GM12878 (cell line): ENCODE measurements around the gene ACTL7A. TPM values are rescaled to one million over a fixed set of nuclear protein-coding genes. Genes with fewer than 3 reads are reported as not detected.

Experiments
- ATAC-seq: fragments of 200-7000 bp; cut with Tn5 transposase; 3 replicates; pipeline ENCODE4 v1.9.1; 2020; ENCODE audit warnings: mild to moderate bottlenecking, moderate library complexity
- BruUV-seq: library from RNA; stranded (reverse); fragments of 400-500 nt; replicated peaks from 2 replicates; lab custom pipeline; 2021; lab: Mats Ljungman, UMichigan
- CTCF ChIA-PET: fragments of 300-600 bp; sonication (Branson Sonifier 250); formaldehyde crosslinking; extraction: SDS; loops from one replicate; lab custom pipeline; 2021; ENCODE audit warnings: inconsistent platforms; lab: Yijun Ruan, JAX
- POLR2A ChIA-PET: fragments of 350-600 bp; formaldehyde crosslinking; extraction: SDS; loops from one replicate; lab custom pipeline; 2021; ENCODE audit warnings: inconsistent platforms; lab: Charles Lee
- RAD21 ChIA-PET: fragments of 300-600 bp; sonication (Branson Sonifier 250); formaldehyde crosslinking; loops from one replicate; lab custom pipeline; 2023; ENCODE audit warnings: antibody characterized with exemption; ENCODE audit not compliant: unreplicated experiment; lab: Charles Lee
- SMC1A ChIA-PET: fragments of 300-600 bp; sonication (Branson Sonifier 250); formaldehyde crosslinking; loops from one replicate; lab custom pipeline; 2023; ENCODE audit not compliant: unreplicated experiment, uncharacterized antibody; lab: Charles Lee
- DNase-seq: peaks from one replicate; pipeline ENCODE4 v3.0.0-alpha.2; 2011; ENCODE audit warnings: low read depth, low spot score
- FAIRE-seq: peaks from 3 replicates; lab custom pipeline; 2011; peaks lifted over from hg19 to GRCh38; lab: Jason Lieb, UNC
- H2AFZ ChIP-seq: 2 replicates; pipeline ENCODE4 v1.6.0; 2011; ENCODE audit warnings: low read depth, low read length, control low read depth; ENCODE audit not compliant: control insufficient read depth
- H3K27ac ChIP-seq: 2 replicates; pipeline ENCODE4 v1.5.1; 2011; ENCODE audit warnings: control low read depth; ENCODE audit not compliant: control insufficient read depth, insufficient read depth
- H3K27me3 ChIP-seq, 2 experiments: replicated peaks in 1 of 2; 2 replicates each; pipeline versions ENCODE4 v1.6.0 to v1.6.1; 2011; ENCODE audit warnings: low read length in 1 of 2; ENCODE audit not compliant: control insufficient read depth in 2 of 2, insufficient read depth in 2 of 2
- H3K36me3 ChIP-seq, 2 experiments: 2 replicates each; pipeline ENCODE4 v1.5.1; 2011; ENCODE audit warnings: low read length in 1 of 2; ENCODE audit not compliant: control insufficient read depth in 2 of 2, insufficient read depth in 2 of 2
- H3K4me1 ChIP-seq: 2 replicates; pipeline ENCODE4 v1.6.1; 2011; ENCODE audit warnings: mild to moderate bottlenecking, low read length, moderate library complexity, mixed read lengths; ENCODE audit not compliant: control insufficient read depth, insufficient read depth
- H3K4me2 ChIP-seq: 2 replicates; pipeline ENCODE4 v1.6.0; 2011; ENCODE audit warnings: control low read depth; ENCODE audit not compliant: control insufficient read depth, insufficient read depth
- H3K4me3 ChIP-seq: fragments of 200-600 bp; sonication (generic); 2 replicates; pipeline ENCODE4 v1.5.1; 2016
- H3K79me2 ChIP-seq: 2 replicates; pipeline ENCODE4 v1.6.0; 2011; ENCODE audit warnings: low read length; ENCODE audit not compliant: control insufficient read depth, insufficient read depth
- H3K9ac ChIP-seq: 2 replicates; pipeline ENCODE4 v1.8.0; 2011; ENCODE audit warnings: low read length, control low read depth, mixed read lengths; ENCODE audit not compliant: control insufficient read depth, insufficient read depth
- H3K9me3 ChIP-seq: replicated peaks from 3 replicates; pipeline ENCODE4 v1.5.1; 2011; ENCODE audit warnings: mild to moderate bottlenecking, low read length; ENCODE audit not compliant: control insufficient read depth, insufficient read depth
- H4K20me1 ChIP-seq: 2 replicates; pipeline ENCODE4 v1.6.0; 2011; ENCODE audit not compliant: control insufficient read depth, insufficient read depth
- GATAD2B ChIP-seq: fragments of 450-650 bp; conservative IDR thresholded peaks from 2 replicates; pipeline ENCODE4 v1.6.1; 2017; ENCODE audit warnings: low read depth, mild to moderate bottlenecking, moderate library complexity
- HDAC6 ChIP-seq: fragments of 200-600 bp; sonication (generic); IDR thresholded peaks from one replicate; pipeline ENCODE4 v1.8.0; 2017; ENCODE audit warnings: antibody characterized with exemption; ENCODE audit not compliant: unreplicated experiment
- HDGF ChIP-seq: fragments of 450-650 bp; IDR thresholded peaks from 2 replicates; pipeline ENCODE4 v1.6.1; 2016; ENCODE audit warnings: antibody characterized with exemption
- MEF2A ChIP-seq: IDR thresholded peaks from 2 replicates; pipeline ENCODE4 v1.6.1; 2011; ENCODE audit warnings: low read depth, mild to moderate bottlenecking, low read length, moderate library complexity; ENCODE audit not compliant: insufficient read depth
- PAX8 ChIP-seq: fragments of 450-650 bp; IDR thresholded peaks from 2 replicates; pipeline ENCODE4 v1.6.1; 2017; ENCODE audit warnings: mild to moderate bottlenecking, moderate library complexity
- POU2F2 ChIP-seq: IDR thresholded peaks from 3 replicates; pipeline ENCODE4 v1.6.1; 2011; ENCODE audit warnings: low read depth, mild to moderate bottlenecking, low read length, borderline replicate concordance
- RCOR1 ChIP-seq: conservative IDR thresholded peaks from 2 replicates; pipeline ENCODE4 v1.6.1; 2012; ENCODE audit warnings: low read depth, low read length, improper control_type of control experiment
- RFX5 ChIP-seq: IDR thresholded peaks from 2 replicates; pipeline ENCODE4 v1.6.1; 2011; ENCODE audit warnings: low read depth, low read length, improper control_type of control experiment
- TAF1 ChIP-seq: IDR thresholded peaks from 2 replicates; pipeline ENCODE4 v1.6.1; 2011; ENCODE audit warnings: mild to moderate bottlenecking, low read depth, low read length, borderline replicate concordance
- TCF12 ChIP-seq: IDR thresholded peaks from 2 replicates; pipeline ENCODE4 v1.6.1; 2011; ENCODE audit warnings: low read depth, mild to moderate bottlenecking, low read length
- YY1 ChIP-seq: IDR thresholded peaks from 2 replicates; pipeline ENCODE4 v1.6.1; 2011; ENCODE audit warnings: low read depth, mild to moderate bottlenecking, low read length
- WGBS: methylation state at CpG from one replicate; pipeline ENCODE4 v1.1.6; 2016; ENCODE audit warnings: low lambda C conversion rate; ENCODE audit not compliant: insufficient replicate concordance, insufficient coverage; ENCODE audit errors: missing lambda C conversion rate; 5-methylcytosine and 5-hydroxymethylcytosine counted together
- in situ Hi-C: fragments of 300-500 bp; cut with MboI; formaldehyde crosslinking; loops from 9 replicates; pipeline ENCODE4 v1.14.3; 2018; ENCODE audit warnings: mixed read lengths
- intact Hi-C: fragments of 100-400 bp; cut with micrococcal nuclease; formaldehyde crosslinking; loops from one replicate; pipeline ENCODE4 v1.14.2; 2022; ENCODE audit not compliant: unreplicated experiment
- polyA plus RNA-seq, 11 experiments: library from polyadenylated mRNA; depleted of rRNA in 4 of 11; unstranded in 6 of 11; stranded (reverse) in 5 of 11; fragments of >200 nt; fragmentation: Nextera tagmentation in 4 of 11; fragmentation: Illumina TruSeq in 1 of 11; extraction: Ambion mirVana in 4 of 11; extraction: Trizol in 1 of 11; gene quantifications; 1 replicate in 1 of 11; 2 replicates in 10 of 11; pipeline versions ENCODE4 v1.2.1 to v1.2.3, GENCODE V29; 2011 to 2016; ENCODE audit warnings: inconsistent platforms in 2 of 11, missing spikeins in 2 of 11, low read depth in 1 of 11
- total RNA-seq, 4 experiments: library from RNA; depleted of rRNA in 3 of 4; stranded (reverse); fragments of >200 nt in 3 of 4; fragmentation: Illumina TruSeq in 1 of 4; extraction: Trizol in 1 of 4; gene quantifications; 2 replicates each; pipeline versions ENCODE4 v1.2.1 to v1.2.3, GENCODE V29; 2013 to 2021
- TF ChIP-seq, protein P1 (sequence below): fragments of 450-650 bp; formaldehyde crosslinking; IDR thresholded peaks from 2 replicates; pipeline ENCODE4 v1.4.0; 2022; ENCODE audit warnings: mild to moderate bottlenecking, moderate library complexity
- TF ChIP-seq, protein P2 (sequence below): IDR thresholded peaks from 2 replicates; pipeline ENCODE4 v1.6.1; 2012; ENCODE audit warnings: improper control_type of control experiment, low read depth, low read length; ENCODE audit not compliant: insufficient replicate concordance
- TF ChIP-seq, protein P3 (sequence below): fragments of 450-650 bp; IDR thresholded peaks from 2 replicates; pipeline ENCODE4 v1.6.1; 2016; ENCODE audit warnings: mild to moderate bottlenecking
- TF ChIP-seq, protein P4 (sequence below): IDR thresholded peaks from 2 replicates; pipeline ENCODE4 v1.6.1; 2011; ENCODE audit warnings: low read depth, low read length, improper control_type of control experiment, borderline replicate concordance

Gene ACTL7A
- total and polyA plus RNA-seq, 10 of the 15 experiments (the other 5 are each of a cell fraction or from before 2014, with no cell fraction given), result not detected

DNA sequence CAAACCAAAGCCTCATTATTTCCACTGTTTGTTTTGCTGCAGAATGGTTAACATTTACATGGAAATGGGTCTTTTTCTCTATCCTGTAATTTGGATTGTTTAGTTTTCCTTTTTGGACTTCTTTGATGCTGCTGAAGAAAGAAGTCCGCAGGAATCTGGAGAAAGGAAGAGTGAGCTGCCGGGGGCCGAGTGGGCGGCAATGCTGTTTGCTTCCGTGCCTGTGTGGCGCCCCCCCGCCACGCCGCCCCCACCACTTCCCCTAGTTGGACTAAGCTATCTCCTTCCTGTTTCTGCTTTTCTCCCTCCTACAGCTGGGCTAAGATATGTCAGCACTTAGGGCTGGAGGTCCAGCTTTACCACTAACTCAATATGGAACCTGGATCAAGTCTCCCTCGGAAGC lies 46.0 kb upstream of the ACTL7A start:
- Histone ChIP-seq H3K4me1 (no peaks in the 10 kb centered on the region; the same call in 1 of the 2 replicates), H3K27me3 (no peaks in the 10 kb centered on the region), H3K36me3 (no peaks in the 10 kb centered on the region), H3K9me3 (no peaks in the 10 kb centered on the region), H3K4me2 (no peak overlapping the region), H3K4me3 (no peak overlapping the region), H4K20me1 (no peaks in the 10 kb centered on the region), H3K79me2 (no peaks in the 10 kb centered on the region), H2AFZ (peak overlapping the region; percentile 26; the same call in 1 of the 2 replicates), H3K27ac (no peak overlapping the region), H3K9ac (no peak overlapping the region)
- DNase-seq (no peak), FAIRE-seq (no peak), ATAC-seq (0 out of 3 replicates have a peak, but pooled peaks have one; percentile 24)
- RAD21 ChIA-PET, result no interaction called here
- WGBS, result 6% methylated on average over 10 of the region's 10 CpGs
- CTCF ChIA-PET, result interaction anchor here (0.6 kb wide), 1 partner anchor 138 kb away, joined by 3 read pairs; no protein-coding TSS in a partner anchor
- in situ Hi-C loops, result no loop called here
- intact Hi-C loops, result no loop called here
- POLR2A ChIA-PET, result no interaction called here
- no TSS peak for BruUV-seq
- SMC1A ChIA-PET, result no interaction called here
- TF ChIP-seq TAF1, result no peak
- no peak for TF ChIP-seq HDGF
- no peak for TF ChIP-seq RCOR1
- no peak for TF ChIP-seq HDAC6
- no peak for TF ChIP-seq GATAD2B
- TF ChIP-seq, protein P1, sequence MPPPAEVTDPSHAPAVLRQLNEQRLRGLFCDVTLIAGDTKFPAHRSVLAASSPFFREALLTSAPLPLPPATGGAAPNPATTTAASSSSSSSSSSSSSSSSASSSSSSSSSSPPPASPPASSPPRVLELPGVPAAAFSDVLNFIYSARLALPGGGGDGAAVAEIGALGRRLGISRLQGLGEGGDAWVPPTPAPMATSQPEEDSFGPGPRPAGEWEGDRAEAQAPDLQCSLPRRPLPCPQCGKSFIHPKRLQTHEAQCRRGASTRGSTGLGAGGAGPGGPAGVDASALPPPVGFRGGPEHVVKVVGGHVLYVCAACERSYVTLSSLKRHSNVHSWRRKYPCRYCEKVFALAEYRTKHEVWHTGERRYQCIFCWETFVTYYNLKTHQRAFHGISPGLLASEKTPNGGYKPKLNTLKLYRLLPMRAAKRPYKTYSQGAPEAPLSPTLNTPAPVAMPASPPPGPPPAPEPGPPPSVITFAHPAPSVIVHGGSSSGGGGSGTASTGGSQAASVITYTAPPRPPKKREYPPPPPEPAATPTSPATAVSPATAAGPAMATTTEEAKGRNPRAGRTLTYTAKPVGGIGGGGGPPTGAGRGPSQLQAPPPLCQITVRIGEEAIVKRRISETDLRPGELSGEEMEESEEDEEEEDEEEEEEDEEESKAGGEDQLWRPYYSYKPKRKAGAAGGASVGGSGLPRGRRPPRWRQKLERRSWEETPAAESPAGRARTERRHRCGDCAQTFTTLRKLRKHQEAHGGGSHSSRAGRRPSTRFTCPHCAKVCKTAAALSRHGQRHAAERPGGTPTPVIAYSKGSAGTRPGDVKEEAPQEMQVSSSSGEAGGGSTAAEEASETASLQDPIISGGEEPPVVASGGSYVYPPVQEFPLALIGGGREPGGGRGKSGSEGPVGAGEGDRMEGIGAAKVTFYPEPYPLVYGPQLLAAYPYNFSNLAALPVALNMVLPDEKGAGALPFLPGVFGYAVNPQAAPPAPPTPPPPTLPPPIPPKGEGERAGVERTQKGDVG (CRISPR knock-in tag), result no peak
- TF ChIP-seq YY1, result no peak
- no peak for TF ChIP-seq PAX8
- TF ChIP-seq POU2F2, result no peak
- no peak for TF ChIP-seq MEF2A
- TF ChIP-seq, protein P2, sequence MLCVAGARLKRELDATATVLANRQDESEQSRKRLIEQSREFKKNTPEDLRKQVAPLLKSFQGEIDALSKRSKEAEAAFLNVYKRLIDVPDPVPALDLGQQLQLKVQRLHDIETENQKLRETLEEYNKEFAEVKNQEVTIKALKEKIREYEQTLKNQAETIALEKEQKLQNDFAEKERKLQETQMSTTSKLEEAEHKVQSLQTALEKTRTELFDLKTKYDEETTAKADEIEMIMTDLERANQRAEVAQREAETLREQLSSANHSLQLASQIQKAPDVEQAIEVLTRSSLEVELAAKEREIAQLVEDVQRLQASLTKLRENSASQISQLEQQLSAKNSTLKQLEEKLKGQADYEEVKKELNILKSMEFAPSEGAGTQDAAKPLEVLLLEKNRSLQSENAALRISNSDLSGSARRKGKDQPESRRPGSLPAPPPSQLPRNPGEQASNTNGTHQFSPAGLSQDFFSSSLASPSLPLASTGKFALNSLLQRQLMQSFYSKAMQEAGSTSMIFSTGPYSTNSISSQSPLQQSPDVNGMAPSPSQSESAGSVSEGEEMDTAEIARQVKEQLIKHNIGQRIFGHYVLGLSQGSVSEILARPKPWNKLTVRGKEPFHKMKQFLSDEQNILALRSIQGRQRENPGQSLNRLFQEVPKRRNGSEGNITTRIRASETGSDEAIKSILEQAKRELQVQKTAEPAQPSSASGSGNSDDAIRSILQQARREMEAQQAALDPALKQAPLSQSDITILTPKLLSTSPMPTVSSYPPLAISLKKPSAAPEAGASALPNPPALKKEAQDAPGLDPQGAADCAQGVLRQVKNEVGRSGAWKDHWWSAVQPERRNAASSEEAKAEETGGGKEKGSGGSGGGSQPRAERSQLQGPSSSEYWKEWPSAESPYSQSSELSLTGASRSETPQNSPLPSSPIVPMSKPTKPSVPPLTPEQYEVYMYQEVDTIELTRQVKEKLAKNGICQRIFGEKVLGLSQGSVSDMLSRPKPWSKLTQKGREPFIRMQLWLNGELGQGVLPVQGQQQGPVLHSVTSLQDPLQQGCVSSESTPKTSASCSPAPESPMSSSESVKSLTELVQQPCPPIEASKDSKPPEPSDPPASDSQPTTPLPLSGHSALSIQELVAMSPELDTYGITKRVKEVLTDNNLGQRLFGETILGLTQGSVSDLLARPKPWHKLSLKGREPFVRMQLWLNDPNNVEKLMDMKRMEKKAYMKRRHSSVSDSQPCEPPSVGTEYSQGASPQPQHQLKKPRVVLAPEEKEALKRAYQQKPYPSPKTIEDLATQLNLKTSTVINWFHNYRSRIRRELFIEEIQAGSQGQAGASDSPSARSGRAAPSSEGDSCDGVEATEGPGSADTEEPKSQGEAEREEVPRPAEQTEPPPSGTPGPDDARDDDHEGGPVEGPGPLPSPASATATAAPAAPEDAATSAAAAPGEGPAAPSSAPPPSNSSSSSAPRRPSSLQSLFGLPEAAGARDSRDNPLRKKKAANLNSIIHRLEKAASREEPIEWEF, result no peak
- TF ChIP-seq, protein P3, sequence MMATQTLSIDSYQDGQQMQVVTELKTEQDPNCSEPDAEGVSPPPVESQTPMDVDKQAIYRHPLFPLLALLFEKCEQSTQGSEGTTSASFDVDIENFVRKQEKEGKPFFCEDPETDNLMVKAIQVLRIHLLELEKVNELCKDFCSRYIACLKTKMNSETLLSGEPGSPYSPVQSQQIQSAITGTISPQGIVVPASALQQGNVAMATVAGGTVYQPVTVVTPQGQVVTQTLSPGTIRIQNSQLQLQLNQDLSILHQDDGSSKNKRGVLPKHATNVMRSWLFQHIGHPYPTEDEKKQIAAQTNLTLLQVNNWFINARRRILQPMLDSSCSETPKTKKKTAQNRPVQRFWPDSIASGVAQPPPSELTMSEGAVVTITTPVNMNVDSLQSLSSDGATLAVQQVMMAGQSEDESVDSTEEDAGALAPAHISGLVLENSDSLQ, result no peak
- TF ChIP-seq, protein P4, sequence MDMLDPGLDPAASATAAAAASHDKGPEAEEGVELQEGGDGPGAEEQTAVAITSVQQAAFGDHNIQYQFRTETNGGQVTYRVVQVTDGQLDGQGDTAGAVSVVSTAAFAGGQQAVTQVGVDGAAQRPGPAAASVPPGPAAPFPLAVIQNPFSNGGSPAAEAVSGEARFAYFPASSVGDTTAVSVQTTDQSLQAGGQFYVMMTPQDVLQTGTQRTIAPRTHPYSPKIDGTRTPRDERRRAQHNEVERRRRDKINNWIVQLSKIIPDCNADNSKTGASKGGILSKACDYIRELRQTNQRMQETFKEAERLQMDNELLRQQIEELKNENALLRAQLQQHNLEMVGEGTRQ, result no peak
- no peak for TF ChIP-seq TCF12
- TF ChIP-seq RFX5, result no peak
